Tongue (tissue), 2 donors: Measurements from ENCODE around the gene HSPG2. TPM values are rescaled to one million over a fixed set of nuclear protein-coding genes. Genes with fewer than 3 reads are reported as not detected.
"Not testable (repeated sequence)": the region's sequence is repeated elsewhere in the genome, so short reads cannot be mapped to it uniquely, and the experiment has no call there.

ENCODE experiments used
- DNase-seq: peaks from one replicate; pipeline ENCODE4 v3.0.0-alpha.2; 2015
- total RNA-seq: library from RNA; depleted of rRNA; stranded (reverse); fragments of >200 nt; gene quantifications from one replicate; pipeline ENCODE4 v1.2.3, GENCODE V29; 2014

HSPG2 gene
- total RNA-seq, 1 donor from 2014 or later: 381 TPM

DNA sequence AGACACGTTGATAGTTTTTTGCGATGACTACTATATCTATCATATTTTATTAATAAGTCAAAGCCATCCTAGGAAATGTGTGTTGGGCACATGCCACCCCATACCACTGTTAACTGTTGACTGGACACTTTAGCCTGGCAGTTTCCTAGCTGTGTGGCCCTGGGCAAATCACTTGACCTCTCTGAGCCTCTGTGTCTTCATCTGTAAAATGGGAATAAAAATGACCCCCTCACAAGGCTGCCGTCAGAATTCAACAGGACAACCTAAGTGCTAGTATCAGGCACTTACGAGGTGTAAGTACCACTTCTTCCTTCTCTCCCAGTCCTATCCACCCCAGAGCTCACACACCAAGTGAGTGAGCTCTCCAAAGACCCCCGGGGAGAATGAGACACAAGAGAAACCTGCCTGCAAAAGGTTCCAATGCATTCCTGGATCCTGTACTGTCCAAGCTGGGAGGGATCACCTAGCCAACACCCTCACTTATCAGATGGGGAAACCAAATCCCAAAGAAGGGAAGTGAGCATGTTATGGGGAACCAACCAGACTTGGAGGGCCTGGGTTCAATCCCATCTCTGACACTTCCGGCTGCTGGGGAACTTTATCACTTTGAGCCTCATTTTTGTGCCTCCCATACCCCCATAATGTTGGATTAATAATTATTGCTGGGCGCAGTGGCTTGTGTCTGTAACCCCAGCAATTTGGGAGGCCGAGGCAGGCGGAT is 24.9 kb downstream of the HSPG2 start:
- DNase-seq: no peak

DNA sequence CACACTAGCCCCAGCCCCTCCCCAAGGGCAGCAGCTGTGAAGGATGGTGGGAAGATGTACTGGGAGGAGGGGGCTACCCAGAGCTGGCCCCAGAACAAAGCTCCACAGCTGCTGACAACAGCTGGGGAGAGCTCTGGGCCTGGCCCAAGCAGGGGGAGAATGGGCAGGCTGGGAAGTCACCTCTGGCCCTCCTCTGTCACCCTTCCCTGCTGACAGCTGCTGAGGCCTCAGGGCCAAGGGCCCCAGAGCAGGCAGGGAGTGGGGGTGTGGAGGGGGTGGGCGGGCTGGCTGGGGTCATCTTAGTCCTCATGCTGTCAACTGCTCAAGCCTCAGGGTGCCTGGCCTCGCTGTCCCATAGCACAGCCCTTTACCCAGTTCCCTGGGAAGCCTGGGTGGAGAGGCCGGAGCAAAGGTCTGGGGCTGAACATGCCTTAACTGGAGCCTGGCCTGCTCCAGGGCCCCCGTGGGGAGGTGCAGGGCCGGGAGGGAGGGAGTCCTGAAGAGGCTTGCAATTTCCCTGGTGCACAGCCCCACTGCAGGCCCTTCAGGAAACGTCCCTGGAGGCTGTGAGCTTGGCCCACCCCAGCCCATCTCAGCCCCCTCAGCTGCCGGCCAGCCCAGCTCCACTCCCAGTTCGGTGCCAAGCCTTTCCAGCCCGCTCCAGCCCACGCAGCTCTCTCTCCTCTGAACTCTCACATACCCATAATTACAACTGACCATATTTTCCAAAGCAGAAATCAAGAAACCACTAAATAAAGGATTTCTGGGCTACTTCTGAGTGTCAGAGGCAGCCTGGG is 25.7 kb downstream of the HSPG2 start:
- DNase-seq: peak; percentile 92

DNA sequence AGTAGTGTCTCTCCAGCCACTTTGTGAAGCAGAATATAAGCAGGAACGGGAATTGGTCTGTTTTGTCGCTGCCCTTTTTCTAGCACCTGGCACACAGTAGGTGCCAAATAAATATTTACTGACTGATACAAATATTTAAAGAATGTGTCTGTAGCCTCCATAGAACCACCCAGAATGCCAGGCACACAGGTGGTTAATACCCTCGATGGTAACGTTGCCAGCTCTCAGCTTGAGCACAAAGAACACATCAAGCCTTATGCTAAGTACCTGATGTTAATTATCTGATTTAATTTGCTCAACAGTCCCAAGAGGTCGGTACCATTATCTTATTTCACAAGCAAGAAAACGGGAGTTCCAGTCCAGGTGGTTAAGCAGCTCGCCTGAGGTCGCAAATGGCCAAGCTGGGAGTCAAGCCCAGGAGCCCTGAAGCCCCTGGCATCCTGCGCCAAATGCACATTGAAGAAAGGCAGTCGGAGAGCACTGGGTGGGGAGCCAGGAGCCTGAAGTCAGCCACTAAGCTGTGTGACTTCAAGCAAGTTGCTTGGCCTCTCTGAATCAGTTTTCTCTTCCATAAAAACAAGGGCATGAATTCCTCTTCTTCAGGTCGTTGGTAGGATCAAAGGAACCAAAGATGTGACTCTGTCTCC is 26.4 kb downstream of the HSPG2 start:
- DNase-seq: peak; percentile 52

DNA sequence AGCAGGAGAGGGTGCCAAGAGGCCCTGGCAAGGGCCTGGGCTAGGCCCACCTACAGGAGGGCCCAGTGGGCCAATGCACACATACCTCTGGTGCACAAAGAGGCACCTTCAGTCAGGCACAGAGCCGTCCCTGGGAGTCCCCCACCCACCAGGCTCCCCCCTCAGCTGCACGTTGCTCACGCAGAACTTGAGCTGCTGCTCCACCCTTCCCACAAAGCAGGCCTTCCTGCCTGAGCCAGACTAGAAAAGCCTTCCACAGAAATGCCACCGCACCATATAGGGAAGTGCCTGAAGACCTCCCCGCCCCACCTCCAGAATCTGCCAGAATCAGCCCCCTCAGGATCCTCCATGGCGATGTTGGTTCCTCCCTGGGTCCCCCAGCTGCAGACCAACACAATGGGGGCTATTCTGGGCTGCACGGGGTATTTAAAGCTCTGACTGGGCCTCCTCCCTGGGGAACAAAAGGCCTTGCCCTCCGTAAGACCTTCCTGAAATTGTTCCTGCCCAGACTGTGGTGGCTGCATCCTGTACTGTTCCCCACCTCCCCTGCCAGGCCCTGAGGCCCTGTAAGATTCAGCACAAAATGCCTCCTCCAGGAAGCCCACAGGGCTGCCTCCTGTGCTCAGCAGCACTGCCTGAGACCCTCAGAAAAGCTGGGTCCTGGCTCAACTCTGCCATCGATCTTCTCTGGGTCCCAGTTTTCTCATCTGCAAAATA is 27.2 kb downstream of the HSPG2 start:
- DNase-seq: peak; percentile 94

DNA sequence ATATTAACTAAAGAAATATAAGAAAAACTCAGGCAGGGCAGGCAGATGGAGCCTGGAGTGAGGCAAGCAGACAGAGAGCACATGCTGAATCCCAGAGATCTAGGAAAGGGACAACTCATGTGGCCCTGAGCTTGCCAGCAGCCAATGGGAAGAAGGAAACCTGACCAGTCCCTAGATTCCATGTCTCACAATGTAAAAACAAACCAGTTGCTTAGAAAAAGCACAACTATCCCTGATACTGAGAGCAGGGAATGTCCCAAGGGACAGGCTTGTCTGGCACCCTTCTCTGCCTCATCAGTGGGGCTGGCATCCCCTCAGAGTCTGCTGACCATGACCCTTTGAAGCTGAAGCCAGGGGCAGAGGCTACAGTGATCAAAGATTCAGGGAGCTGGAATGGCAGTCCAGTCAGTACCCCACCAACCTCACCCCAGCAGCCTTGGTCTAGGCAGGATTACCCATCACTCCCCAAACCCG is 27.8 kb downstream of the HSPG2 start:
- peak; percentile 46 for DNase-seq

DNA sequence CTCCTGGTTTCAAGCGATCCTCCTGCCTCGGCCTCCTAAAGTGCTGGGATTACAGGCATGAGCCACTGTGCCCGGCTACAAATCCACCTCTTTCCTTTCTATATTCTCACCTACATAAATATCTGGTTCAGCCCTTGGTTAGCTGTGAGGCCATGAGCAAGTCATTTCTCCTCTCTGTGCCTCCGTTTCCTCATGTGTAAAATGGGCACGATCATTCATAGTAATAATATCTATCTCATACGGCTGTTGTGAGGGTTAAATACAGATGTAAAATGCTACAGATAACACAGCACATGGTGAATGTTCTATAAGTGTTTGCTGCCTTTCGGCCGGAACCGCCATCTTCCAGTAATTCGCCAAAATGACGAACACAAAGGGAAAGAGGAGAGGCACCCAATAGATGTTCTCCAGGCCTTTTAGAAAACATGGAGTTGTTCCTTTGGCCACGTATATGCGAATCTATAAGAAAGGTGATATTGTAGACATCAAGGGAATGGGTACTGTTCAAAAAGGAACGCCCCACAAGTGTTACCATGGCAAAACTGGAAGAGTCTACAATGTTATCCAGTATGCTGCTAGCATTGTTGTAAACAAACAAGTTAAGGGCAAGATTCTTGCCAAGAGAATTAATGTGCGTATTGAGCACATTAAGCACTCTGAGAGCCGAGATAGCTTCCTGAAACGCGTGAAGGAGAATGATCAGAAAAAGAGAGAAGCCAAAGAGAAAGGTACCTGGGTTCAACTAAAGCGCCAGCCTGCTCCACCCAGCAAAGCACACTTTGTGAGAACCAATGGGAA is 29.2 kb downstream of the HSPG2 start:
- DNase-seq: not testable (repeated sequence)

DNA sequence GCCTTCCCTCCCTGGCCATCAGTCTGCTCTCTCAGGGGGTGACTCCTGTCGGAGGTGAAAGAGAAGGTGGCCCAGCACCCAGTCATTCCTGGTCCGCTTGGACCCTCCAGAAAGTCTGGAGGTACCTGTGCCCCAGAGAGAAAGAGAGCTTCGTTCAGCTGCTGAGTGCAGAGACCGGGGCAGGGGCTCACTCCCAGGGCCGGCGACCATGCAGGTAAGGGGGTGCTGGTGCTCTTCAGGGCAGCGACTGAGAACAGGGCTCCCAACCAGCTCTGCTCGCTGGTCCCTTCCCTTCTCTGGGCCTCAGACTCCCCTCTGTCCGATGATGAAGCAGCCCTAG is 30.1 kb downstream of the HSPG2 start:
- DNase-seq: no peak

DNA sequence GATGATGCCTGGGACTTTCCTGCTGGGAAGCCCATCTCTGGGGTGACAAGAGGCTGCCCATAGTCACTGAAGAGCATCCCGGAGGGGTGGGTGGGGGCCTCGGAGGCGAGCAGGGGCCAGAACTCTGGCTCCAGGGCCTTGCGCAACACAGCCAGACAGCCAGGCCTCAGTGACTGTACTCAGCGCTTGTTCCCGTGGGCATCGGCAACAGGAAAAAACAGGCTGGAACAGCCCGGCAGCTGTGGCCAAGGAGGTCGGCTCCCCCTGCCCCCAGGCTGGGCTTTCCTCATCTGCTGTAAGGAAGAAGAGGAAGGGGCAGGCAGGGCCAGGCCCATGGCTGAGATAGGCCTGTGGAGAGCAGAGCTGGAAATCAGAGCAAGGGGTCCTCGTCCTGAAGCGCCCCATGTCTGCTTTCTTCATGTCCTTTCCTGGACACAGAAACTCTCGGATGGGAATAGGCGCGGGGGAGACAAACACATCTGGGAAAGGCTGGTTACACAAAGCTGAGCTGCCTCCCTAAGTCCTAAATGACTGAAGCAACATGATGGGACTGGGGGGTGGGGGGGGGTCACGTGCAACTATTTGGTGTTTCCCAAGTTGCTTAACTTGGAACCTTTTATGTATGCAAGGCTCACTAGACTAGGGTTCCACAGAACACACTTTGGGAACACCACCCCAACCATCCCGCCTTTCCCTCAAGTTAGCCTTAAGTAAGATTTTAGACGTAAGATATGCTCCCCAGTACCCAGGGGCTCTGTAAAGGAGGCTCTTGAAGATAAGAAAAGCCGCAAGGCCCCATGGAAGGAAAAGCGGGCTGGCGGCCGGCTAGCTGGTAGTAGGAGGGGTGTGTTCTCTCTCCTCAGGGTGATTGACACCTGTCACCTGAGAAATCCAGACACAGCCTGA is 30.7 kb downstream of the HSPG2 start:
- peak; percentile 54 for DNase-seq

DNA sequence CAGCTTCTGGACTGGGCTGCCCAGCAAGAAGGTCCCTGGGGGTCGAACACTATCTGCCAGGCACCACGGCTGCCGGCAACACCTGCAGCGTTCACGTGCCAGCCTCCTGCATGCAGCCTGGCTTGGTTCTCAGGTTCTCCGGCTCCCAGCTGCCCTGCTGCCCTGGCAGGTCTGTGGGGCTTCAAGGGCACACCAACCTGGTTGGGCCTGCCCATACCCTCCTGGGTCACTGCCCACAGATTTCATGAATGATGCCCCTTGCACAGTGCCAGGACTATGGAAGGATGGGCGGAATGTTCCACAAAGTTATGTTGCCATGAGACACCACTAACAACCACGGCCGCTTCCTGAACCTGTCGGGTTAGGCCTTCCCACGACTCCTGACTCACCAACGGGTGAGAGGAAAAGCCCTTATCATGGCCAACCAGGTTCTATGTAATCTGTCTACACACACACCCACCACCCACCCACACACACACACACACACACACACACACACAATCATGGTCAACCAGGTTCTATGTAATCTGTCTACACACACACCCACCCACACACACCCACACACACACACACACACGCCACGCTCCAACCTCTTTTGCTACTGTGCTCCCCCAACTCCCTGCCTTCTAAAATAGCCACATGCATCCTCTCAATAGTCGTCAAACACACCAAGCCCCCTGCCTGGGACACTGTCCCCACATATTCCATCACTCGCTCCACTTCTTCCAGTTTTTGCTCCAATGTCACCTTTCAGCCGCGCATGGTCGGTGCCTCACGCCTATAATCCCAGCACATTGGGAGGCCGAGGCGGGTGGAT is 32.2 kb downstream of the HSPG2 start:
- DNase-seq: peak; percentile 54

DNA sequence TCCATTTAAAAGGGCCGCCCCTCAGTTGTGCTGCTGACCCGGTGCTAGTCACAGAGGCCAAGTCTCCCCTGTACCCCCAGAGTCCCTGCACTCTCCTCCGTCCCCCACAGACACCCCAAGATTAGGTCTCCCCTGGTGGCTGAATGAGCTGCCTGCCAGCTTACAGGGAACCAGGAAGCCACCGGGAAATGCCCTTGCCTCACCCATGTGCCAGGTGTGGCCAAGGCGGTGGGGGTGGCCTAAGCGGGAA is 32.7 kb downstream of the HSPG2 start:
- DNase-seq: no peak

DNA sequence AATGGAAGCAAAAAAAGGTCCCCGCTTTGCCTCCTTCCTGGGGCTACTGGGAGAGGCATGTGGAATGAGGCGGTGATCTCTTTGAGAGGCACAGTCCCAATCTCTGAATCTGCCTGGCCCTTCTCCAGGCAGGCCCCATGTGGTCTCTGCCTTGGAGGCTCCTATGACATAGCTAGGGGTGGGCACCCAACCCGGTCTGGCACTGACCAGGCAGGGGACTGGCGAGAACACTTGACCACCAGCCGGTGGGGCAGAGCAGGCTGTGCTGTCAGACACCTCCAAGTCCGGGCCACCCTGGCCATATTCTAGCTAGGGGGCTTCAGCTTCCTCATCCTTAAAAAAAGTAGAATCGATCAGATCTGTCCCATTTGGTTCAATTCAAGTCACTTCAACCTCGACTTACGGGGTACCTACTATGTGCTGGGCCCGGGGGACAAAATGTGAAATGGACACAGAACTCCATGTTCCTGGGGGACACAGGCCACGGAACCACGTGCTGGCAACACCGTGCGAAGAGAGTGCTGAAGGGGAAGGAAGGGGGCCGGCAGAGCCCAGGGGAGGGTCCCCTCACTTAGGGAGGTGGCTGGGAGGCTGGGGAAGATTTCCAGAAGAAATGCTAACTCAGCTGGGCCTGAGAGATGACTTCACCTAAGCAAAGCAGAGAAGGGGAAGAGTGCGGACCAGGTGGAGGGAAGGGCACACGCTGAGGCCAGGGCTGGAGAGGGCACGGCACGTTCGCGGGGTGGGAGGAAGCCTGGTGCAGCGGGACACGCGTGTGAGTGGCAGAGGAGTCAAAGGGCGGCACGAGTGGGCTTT is 33.3 kb downstream of the HSPG2 start:
- no peak for DNase-seq

DNA sequence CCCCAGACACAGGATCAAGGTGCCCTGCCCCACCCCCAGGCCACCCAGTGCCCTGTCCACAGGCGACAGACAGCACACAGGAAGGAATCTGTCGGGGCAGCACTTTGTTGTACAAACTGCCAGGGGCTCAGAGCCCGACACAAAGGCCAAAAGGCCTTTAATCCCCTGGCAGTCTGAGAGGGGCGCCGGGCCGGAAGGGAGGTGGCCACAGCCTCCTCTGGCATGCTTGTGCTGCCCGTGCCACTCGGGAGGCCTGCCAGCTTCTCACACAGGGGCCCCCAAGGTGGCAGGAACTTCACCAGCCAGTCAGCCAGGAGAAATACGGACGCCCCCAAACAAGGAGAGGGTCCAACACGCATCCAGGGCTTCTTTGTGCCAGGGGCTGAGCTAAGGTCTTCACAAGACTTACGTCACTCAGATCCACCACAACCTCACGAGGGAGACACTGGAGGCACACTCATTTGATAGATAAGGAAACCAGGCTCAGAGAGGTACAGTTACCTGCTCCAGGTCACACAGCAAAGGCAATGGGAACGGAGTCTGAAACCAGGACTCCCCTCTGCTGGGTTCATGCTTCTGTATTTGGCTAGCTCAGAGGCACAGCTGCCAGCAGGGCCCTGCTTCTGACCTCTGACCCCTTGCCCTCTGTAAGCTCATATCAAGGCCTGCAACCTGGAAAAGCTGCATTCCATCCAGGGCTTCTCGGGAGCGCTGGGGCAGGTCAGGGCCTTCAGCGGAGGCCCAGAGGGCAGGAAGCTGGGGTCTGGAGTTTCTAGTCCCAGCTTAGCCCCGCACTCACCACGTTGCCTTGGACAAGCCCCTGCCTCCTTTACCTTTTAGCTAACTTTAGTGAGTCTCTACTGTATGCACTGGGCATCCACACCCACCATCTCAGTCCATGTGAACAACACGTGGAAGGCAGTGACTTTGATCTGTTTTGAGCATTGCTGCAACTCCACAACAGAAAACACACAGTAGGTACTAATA is 34.8 kb downstream of the HSPG2 start:
- DNase-seq: peak; percentile 51

DNA sequence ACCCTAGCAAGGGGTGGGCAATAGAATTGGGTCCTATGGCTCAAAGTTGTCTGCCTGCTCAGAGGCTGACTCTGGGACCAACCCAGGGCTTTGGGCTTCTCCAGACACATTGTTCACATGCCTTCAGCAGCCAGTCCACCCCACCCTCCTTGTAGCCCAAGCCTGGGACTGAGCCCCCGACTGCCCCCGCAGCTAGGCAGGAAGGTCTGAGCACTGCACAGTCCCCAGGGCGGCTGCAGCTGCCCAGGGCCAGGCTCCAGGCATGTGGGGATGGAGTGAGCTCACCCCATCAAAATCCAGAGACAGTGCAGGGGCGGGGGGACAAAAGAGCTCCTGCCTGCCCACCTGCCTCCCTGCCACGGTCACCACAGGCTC is 35.6 kb downstream of the HSPG2 start:
- DNase-seq: peak; percentile 68

DNA sequence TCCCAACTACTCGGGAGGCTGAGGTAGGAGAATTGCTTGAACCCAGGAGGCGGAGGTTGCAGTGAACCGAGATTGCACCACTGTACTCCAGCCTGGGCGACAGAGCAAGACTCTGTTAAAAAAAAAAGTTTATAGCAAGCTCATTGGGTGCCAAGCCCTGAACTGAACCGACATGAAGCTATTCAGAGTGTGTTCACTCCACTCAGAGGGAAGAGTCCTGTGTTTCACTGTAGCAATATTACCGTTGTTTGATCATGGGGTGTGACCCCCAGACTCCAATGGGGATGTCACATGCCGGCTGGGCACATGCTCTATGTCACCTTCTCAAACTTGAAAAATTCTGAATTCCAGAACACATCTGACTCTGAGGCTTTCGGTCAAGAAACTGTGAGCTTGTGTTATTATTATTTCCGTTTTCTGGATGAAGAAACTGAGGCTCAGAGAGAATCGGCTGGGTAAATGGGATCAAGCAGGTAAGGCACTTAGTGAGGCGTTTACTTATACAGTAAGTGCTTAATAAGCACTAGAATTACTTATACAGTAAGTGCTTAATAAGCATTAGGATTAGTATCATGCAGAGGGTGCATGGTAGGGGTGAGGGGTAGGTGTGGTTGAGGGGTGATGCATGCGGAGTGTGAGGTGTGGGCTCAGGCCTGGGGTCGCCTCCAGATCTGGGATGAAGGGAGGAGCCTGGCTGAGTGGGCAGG is 36.2 kb downstream of the HSPG2 start:
- no peak for DNase-seq

DNA sequence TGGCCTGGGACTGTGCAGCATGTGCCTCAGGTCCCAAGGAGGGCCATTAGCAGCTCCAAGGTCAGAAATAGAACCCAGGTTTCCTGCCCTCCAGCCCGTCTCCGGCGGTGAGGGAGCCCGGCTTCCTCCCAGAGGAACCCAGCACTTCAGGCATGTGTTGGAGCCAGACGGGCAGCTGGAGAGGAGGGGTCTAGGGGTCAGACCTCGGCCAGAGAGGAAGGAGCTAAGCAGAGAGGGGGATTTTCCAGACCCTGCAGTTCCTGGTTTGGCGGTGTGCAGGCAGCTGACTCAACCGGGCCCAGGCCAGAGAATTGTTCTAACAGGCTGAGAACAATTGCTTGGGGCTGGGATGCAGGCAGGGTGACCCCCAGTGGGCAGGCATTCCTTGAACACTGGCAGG is 37.1 kb downstream of the HSPG2 start:
- DNase-seq: peak; percentile 43

DNA sequence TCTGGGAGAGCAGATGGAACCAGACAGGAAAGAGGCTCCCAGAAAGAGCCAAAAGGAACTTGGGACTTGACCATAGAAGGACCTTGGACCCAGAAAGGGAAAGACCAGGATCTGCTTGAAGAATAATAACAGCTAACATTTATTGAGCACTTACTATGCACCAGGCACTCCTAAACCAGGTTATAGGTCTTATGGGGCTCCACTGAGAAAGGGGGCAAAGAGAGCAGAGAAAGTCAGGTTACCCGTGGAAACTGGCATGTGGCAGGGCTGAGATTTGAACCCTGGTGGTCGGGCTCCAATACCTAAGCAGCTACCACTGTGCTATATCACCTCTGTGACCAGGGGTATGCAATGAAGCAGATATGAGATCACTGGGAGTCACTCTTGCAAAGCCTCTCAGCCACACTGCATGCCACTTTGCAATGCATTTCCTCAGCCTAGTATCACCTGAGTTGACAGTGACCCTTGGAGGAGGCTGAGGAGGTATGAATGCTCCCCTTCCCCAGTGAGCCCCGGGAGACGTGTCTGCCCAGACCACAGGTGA is 37.8 kb downstream of the HSPG2 start:
- no peak for DNase-seq
